ENCODE data around the gene SCN2A. TPM values are rescaled to one million over a fixed set of nuclear protein-coding genes. Genes with fewer than 3 reads are reported as not detected.

Gene SCN2A
- total RNA-seq, 1 experiment from 2014 or later: 0.15 TPM

- no peak for TF ChIP-seq CTCF (conservative IDR thresholded peaks at IDR 0.05)
- no peak for TF ChIP-seq EZH2 (IDR thresholded peaks at IDR 0.05; ENCODE audit: low read depth)
- CTCF ChIA-PET: interaction anchor here (0.5 kb wide), 1 partner anchor 74 kb away, joined by 3 read pairs; no protein-coding TSS in a partner anchor
- Histone ChIP-seq H3K4me3 (no peak overlapping the region), H3K4me2 (no peak overlapping the region), H3K27me3 (ENCODE audit: insufficient read depth, low read depth) (no peaks in the 10 kb centered on the region), H3K27ac (no peak overlapping the region), H4K20me1 (ENCODE audit: insufficient read depth) (no peaks in the 10 kb centered on the region), H3K4me1 (replicated peaks; ENCODE audit: insufficient read depth) (no peaks in the 10 kb centered on the region), H3F3A (ENCODE audit: insufficient read depth, low read depth) (no peaks in the 10 kb centered on the region), H3K9me3 (ENCODE audit: insufficient read depth, low read depth) (no peaks in the 10 kb centered on the region), H3K79me2 (ENCODE audit: low read depth) (no peaks in the 10 kb centered on the region), H3K36me3 (ENCODE audit: low read depth) (no peaks in the 10 kb centered on the region), H2AFZ (no peak overlapping the region), H3K9me2 (ENCODE audit: insufficient read depth) (no peaks in the 10 kb centered on the region)
- POLR2A ChIA-PET (ENCODE audit: unreplicated experiment): no interaction called here
- intact Hi-C loops (cut with micrococcal nuclease; ENCODE audit: unreplicated experiment): no loop called here
- no peak for DNase-seq
- BruUV-seq (replicated peaks): no TSS peak
Measured at GRCh38 chr2:165219481-165219880, 19.7 kb upstream of the SCN2A start.

- Histone ChIP-seq H3F3A (ENCODE audit: insufficient read depth, low read depth) (no peaks in the 10 kb centered on the region), H3K4me3 (no peak overlapping the region), H3K27ac (no peak overlapping the region), H3K9me2 (ENCODE audit: insufficient read depth) (no peaks in the 10 kb centered on the region), H3K36me3 (ENCODE audit: low read depth) (no peaks in the 10 kb centered on the region), H3K4me1 (replicated peaks; ENCODE audit: insufficient read depth) (no peaks in the 10 kb centered on the region), H3K79me2 (ENCODE audit: low read depth) (no peaks in the 10 kb centered on the region), H3K9me3 (ENCODE audit: insufficient read depth, low read depth) (no peaks in the 10 kb centered on the region), H3K27me3 (ENCODE audit: insufficient read depth, low read depth) (no peaks in the 10 kb centered on the region), H3K4me2 (no peak overlapping the region), H2AFZ (no peak overlapping the region), H4K20me1 (ENCODE audit: insufficient read depth) (no peaks in the 10 kb centered on the region)
- intact Hi-C loops (cut with micrococcal nuclease; ENCODE audit: unreplicated experiment): no loop called here
- POLR2A ChIA-PET (ENCODE audit: unreplicated experiment): no interaction called here
- no TSS peak for BruUV-seq (replicated peaks)
- no peak for DNase-seq
- CTCF ChIA-PET: no interaction called here
- no peak for TF ChIP-seq CTCF (conservative IDR thresholded peaks at IDR 0.05)
- no peak for TF ChIP-seq EZH2 (IDR thresholded peaks at IDR 0.05; ENCODE audit: low read depth)
Measured at GRCh38 chr2:165224941-165225340, 14.3 kb upstream of the SCN2A start.

GRCh38 chr2:165227571-165227970 lies 11.6 kb upstream of the SCN2A start:
- intact Hi-C loops (cut with micrococcal nuclease; ENCODE audit: unreplicated experiment): no loop called here
- DNase-seq: no peak
- H3K9me3 ChIP-seq (ENCODE audit: insufficient read depth, low read depth): no peaks in the 10 kb centered on the region
- no peaks in the 10 kb centered on the region for H3K27me3 ChIP-seq (ENCODE audit: insufficient read depth, low read depth)
- H3F3A ChIP-seq (ENCODE audit: insufficient read depth, low read depth): no peaks in the 10 kb centered on the region
- BruUV-seq (replicated peaks): no TSS peak
- no peak overlapping the region for H3K4me3 ChIP-seq
- no peak overlapping the region for H3K4me2 ChIP-seq
- no peaks in the 10 kb centered on the region for H3K4me1 ChIP-seq (replicated peaks; ENCODE audit: insufficient read depth)
- no peak for TF ChIP-seq CTCF (conservative IDR thresholded peaks at IDR 0.05)
- no peak for TF ChIP-seq EZH2 (IDR thresholded peaks at IDR 0.05; ENCODE audit: low read depth)
- no peaks in the 10 kb centered on the region for H3K36me3 ChIP-seq (ENCODE audit: low read depth)
- H3K9me2 ChIP-seq (ENCODE audit: insufficient read depth): no peaks in the 10 kb centered on the region
- H2AFZ ChIP-seq: no peak overlapping the region
- no peak overlapping the region for H3K27ac ChIP-seq
- no peaks in the 10 kb centered on the region for H4K20me1 ChIP-seq (ENCODE audit: insufficient read depth)
- ChIA-PET CTCF (interaction anchor here (1.0 kb wide), 1 partner anchor 24 kb away, joined by 5 read pairs; the partner anchor contains the start of gene SCN3A), POLR2A (ENCODE audit: unreplicated experiment) (no interaction called here)
- H3K79me2 ChIP-seq (ENCODE audit: low read depth): no peaks in the 10 kb centered on the region
